ENCODE results near the gene NPFFR1. TPM values are rescaled to one million over a fixed set of nuclear protein-coding genes. Genes with fewer than 3 reads are reported as not detected.

Gene NPFFR1
- total and polyA plus RNA-seq, 4 donors, result under 0.01 TPM; not detected in 3

DNA sequence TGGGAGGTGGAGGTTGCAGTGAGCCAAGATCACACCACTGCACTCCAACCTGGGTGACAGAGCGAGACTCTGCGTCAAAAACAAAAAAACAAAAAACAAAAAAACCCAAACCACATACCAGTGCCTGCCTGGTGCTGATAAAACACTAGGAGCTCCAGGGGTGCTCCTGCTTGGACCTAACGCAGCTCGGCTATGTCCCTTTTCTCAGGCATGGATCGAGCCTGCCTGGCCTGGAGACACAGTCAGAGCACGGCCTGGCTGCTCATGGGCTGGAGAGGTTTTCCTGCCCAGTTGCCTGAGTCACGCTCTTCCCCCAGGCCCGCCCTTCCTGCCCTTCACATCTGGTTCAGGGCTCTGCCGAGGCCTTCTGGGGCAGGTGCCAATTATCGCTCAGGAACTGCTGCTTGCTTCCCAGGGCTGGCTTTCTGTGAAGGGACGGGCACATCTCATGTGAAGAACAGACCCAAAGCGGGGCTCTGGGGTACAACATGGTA lies 12.6 kb upstream of the NPFFR1 start:
- 72% methylated on average over 12 of the region's 12 CpGs for WGBS
- no peaks in the 10 kb centered on the region for H3K9me3 ChIP-seq (ENCODE audit: control insufficient read depth in 4 of 4, low read length in 3 of 4)
- TF ChIP-seq HNF4A (conservative IDR thresholded peaks at IDR 0.05) (no peak), MAX (IDR thresholded peaks at IDR 0.05) (no peak), CTCF (IDR thresholded peaks at IDR 0.05; ENCODE audit: low read depth, low read length, missing input control) (no peak), ZBTB33 (IDR thresholded peaks at IDR 0.05) (no peak), GABPA (IDR thresholded peaks at IDR 0.05 in 1 of 2, conservative IDR thresholded peaks at IDR 0.05 in 1 of 2) (no peak), FOXA1 (IDR thresholded peaks at IDR 0.05) (no peak), FOXA2 (IDR thresholded peaks at IDR 0.05) (no peak), YY1 (IDR thresholded peaks at IDR 0.05) (no peak), SP1 (IDR thresholded peaks at IDR 0.05) (no peak), EGR1 (IDR thresholded peaks at IDR 0.05; ENCODE audit: low read depth in 2 of 2) (no peak), TAF1 (conservative IDR thresholded peaks at IDR 0.05) (no peak), HNF4G (IDR thresholded peaks at IDR 0.05) (no peak), RAD21 (IDR thresholded peaks at IDR 0.05) (no peak), NR2F2 (IDR thresholded peaks at IDR 0.05) (no peak), RXRA (IDR thresholded peaks at IDR 0.05) (no peak)
- TF ChIP-seq, protein P1, sequence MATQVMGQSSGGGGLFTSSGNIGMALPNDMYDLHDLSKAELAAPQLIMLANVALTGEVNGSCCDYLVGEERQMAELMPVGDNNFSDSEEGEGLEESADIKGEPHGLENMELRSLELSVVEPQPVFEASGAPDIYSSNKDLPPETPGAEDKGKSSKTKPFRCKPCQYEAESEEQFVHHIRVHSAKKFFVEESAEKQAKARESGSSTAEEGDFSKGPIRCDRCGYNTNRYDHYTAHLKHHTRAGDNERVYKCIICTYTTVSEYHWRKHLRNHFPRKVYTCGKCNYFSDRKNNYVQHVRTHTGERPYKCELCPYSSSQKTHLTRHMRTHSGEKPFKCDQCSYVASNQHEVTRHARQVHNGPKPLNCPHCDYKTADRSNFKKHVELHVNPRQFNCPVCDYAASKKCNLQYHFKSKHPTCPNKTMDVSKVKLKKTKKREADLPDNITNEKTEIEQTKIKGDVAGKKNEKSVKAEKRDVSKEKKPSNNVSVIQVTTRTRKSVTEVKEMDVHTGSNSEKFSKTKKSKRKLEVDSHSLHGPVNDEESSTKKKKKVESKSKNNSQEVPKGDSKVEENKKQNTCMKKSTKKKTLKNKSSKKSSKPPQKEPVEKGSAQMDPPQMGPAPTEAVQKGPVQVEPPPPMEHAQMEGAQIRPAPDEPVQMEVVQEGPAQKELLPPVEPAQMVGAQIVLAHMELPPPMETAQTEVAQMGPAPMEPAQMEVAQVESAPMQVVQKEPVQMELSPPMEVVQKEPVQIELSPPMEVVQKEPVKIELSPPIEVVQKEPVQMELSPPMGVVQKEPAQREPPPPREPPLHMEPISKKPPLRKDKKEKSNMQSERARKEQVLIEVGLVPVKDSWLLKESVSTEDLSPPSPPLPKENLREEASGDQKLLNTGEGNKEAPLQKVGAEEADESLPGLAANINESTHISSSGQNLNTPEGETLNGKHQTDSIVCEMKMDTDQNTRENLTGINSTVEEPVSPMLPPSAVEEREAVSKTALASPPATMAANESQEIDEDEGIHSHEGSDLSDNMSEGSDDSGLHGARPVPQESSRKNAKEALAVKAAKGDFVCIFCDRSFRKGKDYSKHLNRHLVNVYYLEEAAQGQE (IDR thresholded peaks at IDR 0.05), result no peak
- TF ChIP-seq, protein P2, sequence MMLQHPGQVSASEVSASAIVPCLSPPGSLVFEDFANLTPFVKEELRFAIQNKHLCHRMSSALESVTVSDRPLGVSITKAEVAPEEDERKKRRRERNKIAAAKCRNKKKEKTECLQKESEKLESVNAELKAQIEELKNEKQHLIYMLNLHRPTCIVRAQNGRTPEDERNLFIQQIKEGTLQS (IDR thresholded peaks at IDR 0.05), result no peak
- DNase-seq (ENCODE audit: low spot score), result no peak
- no peaks in the 10 kb centered on the region for H3K27me3 ChIP-seq (ENCODE audit: control insufficient read depth in 4 of 4, insufficient read depth in 4 of 4, low read length in 3 of 4)
- no peaks in the 10 kb centered on the region for H3K4me1 ChIP-seq (ENCODE audit: control insufficient read depth in 4 of 4, insufficient read depth in 4 of 4, low read length in 3 of 4)
- H3K36me3 ChIP-seq (ENCODE audit: control insufficient read depth in 4 of 4, insufficient read depth in 3 of 4, low read depth in 1 of 4, low read length in 3 of 4), result peaks cover 0 to 19% (median 8%) of the 10 kb centered on the region in 4 donors
- no peak overlapping the region for H3K27ac ChIP-seq (ENCODE audit: low read depth in 1 of 2, low read length in 2 of 2)
- no peak overlapping the region for H3K9ac ChIP-seq (ENCODE audit: low read depth in 1 of 2, low read length in 2 of 2)
- H3K4me3 ChIP-seq (ENCODE audit: low read depth in 1 of 3, low read length in 3 of 3), result no peak overlapping the region
